Left hindlimb (tissue), 1 donor: ENCODE results near the gene EIF3D.
A peak's percentile ranks its signal among the peaks of the same experiment; 100 is the strongest.
"Not testable (repeated sequence)": the region's sequence is repeated elsewhere in the genome, so short reads cannot be mapped to it uniquely, and the experiment has no call there.

Experiments
- DNase-seq: peaks from one replicate; pipeline ENCODE4 v3.0.0-alpha.2; 2018

The EIF3D gene

GRCh38 chr22:36548606-36549005 lies 19.6 kb upstream of the EIF3D start:
- DNase-seq: no peak

GRCh38 chr22:36546932-36547331 lies 18.0 kb upstream of the EIF3D start:
- no peak for DNase-seq

GRCh38 chr22:36546092-36546804 lies 17.3 kb upstream of the EIF3D start:
- DNase-seq: peak; percentile 61

GRCh38 chr22:36544107-36544620 lies 15.2 kb upstream of the EIF3D start:
- DNase-seq: no peak

- no peak for DNase-seq
Observed at GRCh38 chr22:36541831-36542411, 13.0 kb upstream of the EIF3D start.

- DNase-seq: no peak
Observed at GRCh38 chr22:36540867-36541642, 12.1 kb upstream of the EIF3D start.

GRCh38 chr22:36538529-36538928 lies 9.6 kb upstream of the EIF3D start:
- DNase-seq: no peak

GRCh38 chr22:36536717-36537116 lies 7.8 kb upstream of the EIF3D start:
- DNase-seq: no peak

GRCh38 chr22:36533320-36533719 lies 4.4 kb upstream of the EIF3D start:
- not testable (repeated sequence) for DNase-seq

GRCh38 chr22:36532466-36532865 lies 3.5 kb upstream of the EIF3D start:
- no peak for DNase-seq

GRCh38 chr22:36528341-36528740 lies 625 bp downstream of the EIF3D start:
- DNase-seq: no peak

- DNase-seq: no peak
Observed at GRCh38 chr22:36522662-36523061, 6.3 kb downstream of the EIF3D start.

- no peak for DNase-seq
Observed at GRCh38 chr22:36520423-36520822, 8.5 kb downstream of the EIF3D start.

GRCh38 chr22:36519906-36520305 lies 9.1 kb downstream of the EIF3D start:
- not testable (repeated sequence) for DNase-seq

GRCh38 chr22:36514766-36515165 lies 14.2 kb downstream of the EIF3D start:
- DNase-seq: no peak

- DNase-seq: no peak
Observed at GRCh38 chr22:36512991-36513390, 16.0 kb downstream of the EIF3D start.

- no peak for DNase-seq
Observed at GRCh38 chr22:36512333-36512732, 16.6 kb downstream of the EIF3D start.

GRCh38 chr22:36510966-36511881 lies 17.7 kb downstream of the EIF3D start:
- no peak for DNase-seq

GRCh38 chr22:36510384-36510783 lies 18.6 kb downstream of the EIF3D start:
- no peak for DNase-seq

GRCh38 chr22:36507518-36508010 lies 21.4 kb downstream of the EIF3D start:
- DNase-seq: no peak

GRCh38 chr22:36506637-36507517 lies 22.1 kb downstream of the EIF3D start, which contains the start of gene FOXRED2:
TSS of gene FOXRED2 (minus strand) at chr22:36507040. CDS start at chr22:36506422, 618 bp downstream.
- peak; percentile 91 for DNase-seq
